RWPE1 (cell line): Measurements from ENCODE around the gene CCDC178.

ENCODE experiments used
- CTCF ChIA-PET: fragments of 350-600 bp; sonication (Branson Sonifier 250); formaldehyde crosslinking; extraction: SDS; loops from one replicate; lab custom pipeline; 2021; lab: Yijun Ruan, JAX
- POLR2A ChIA-PET: fragments of 400-600 bp; formaldehyde crosslinking; extraction: SDS; loops from one replicate; lab custom pipeline; 2020; ENCODE audit warnings: antibody characterized with exemption; ENCODE audit not compliant: low non-redundant PET; lab: Yijun Ruan, JAX
- DNase-seq: peaks from one replicate; pipeline ENCODE4 v3.0.0; 2012; ENCODE audit warnings: low spot score
- H3K27ac ChIP-seq: fragments of 450-650 bp; 2 replicates; pipeline ENCODE4 v1.5.1; 2017
- TF ChIP-seq, protein P1 (sequence below): fragments of 450-650 bp; conservative IDR thresholded peaks from 2 replicates; pipeline ENCODE4 v1.5.1; 2017; ENCODE audit warnings: low read depth, mild to moderate bottlenecking

The CCDC178 gene

DNA sequence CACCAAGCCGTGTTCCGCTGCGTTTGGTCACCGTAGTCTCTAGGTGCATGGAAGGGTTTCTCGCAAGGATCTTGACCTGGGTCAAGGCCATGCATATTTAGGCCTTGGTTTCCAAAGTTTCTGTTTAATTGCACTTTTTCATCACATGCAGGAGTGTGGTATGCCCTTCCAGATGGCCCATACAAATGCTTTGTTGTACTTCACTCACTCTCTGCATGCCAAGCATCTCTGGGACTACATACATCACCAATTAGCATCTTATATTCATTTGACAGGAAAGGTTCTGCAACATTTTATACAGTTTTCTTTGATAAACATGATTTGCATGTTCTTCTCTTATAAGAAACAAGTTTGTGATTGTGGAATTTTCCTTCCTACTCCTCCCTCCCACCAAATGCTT lies 534.9 kb downstream of the CCDC178 start:
- TF ChIP-seq, protein P1, sequence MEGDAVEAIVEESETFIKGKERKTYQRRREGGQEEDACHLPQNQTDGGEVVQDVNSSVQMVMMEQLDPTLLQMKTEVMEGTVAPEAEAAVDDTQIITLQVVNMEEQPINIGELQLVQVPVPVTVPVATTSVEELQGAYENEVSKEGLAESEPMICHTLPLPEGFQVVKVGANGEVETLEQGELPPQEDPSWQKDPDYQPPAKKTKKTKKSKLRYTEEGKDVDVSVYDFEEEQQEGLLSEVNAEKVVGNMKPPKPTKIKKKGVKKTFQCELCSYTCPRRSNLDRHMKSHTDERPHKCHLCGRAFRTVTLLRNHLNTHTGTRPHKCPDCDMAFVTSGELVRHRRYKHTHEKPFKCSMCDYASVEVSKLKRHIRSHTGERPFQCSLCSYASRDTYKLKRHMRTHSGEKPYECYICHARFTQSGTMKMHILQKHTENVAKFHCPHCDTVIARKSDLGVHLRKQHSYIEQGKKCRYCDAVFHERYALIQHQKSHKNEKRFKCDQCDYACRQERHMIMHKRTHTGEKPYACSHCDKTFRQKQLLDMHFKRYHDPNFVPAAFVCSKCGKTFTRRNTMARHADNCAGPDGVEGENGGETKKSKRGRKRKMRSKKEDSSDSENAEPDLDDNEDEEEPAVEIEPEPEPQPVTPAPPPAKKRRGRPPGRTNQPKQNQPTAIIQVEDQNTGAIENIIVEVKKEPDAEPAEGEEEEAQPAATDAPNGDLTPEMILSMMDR, result no peak
- ChIA-PET CTCF (no interaction called here), POLR2A (no interaction called here)
- DNase-seq, result no peak
- no peak overlapping the region for H3K27ac ChIP-seq

DNA sequence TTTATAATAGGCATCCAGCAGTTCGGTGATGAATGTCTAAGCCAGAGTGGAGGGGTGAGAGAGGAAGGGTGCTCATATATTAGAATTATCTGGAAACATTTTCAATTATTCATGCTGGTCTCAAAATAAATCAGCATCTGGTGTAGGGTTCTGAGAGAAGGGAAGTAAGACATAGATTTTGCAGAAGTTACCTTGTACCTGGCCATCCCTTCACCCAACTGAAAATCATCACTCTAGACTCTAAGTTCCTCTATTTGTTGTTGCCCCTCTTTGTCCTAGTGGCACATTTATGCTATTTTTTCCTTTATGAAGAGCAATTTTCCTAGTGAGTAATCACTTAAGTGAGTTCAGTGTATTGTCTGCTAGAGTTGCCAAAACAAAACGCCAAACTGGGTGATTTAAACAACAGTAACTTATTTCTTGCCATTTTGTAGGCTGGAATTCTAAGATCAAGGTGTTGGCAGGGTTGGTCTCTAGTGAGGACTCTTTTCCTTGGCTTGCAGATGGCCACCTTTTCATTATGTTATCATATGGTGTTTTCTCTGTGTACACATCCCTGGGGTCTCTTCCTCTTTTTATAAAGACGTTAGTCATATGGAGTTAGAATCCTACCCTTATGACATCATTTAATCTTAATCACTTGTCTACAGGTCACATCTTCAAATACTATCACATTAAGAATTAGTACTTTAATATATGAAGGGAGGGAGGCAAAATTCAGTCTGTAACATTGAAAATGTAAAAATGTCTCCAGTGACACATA lies 537.8 kb downstream of the CCDC178 start:
- ChIA-PET CTCF (no interaction called here), POLR2A (no interaction called here)
- TF ChIP-seq, protein P1, result no peak
- no peak overlapping the region for H3K27ac ChIP-seq
- no peak for DNase-seq

DNA sequence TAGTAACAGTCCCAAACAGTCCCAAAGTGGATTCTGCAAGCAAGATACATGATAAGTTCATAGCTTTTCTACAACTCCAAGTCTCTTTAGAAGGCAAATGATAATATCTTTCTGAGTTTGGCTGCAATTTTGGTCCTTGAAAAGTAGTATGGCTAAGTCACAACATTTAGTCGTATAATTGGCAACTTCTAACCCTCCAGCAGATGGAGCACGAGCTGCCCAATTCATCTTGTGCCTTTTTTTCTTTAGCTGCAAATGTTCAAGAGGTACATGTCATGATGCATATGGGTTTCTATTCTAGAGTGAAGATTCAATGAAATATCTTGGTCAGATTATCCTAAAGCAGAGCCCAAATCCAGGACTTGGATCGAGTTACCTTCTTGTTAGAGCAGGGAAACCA lies 540.7 kb downstream of the CCDC178 start:
- TF ChIP-seq, protein P1, result no peak
- DNase-seq, result no peak
- CTCF ChIA-PET, result interaction anchor here (0.6 kb wide), 1 partner anchor 80 kb away, joined by 3 read pairs; no protein-coding TSS in a partner anchor
- no peak overlapping the region for H3K27ac ChIP-seq
- POLR2A ChIA-PET, result no interaction called here

DNA sequence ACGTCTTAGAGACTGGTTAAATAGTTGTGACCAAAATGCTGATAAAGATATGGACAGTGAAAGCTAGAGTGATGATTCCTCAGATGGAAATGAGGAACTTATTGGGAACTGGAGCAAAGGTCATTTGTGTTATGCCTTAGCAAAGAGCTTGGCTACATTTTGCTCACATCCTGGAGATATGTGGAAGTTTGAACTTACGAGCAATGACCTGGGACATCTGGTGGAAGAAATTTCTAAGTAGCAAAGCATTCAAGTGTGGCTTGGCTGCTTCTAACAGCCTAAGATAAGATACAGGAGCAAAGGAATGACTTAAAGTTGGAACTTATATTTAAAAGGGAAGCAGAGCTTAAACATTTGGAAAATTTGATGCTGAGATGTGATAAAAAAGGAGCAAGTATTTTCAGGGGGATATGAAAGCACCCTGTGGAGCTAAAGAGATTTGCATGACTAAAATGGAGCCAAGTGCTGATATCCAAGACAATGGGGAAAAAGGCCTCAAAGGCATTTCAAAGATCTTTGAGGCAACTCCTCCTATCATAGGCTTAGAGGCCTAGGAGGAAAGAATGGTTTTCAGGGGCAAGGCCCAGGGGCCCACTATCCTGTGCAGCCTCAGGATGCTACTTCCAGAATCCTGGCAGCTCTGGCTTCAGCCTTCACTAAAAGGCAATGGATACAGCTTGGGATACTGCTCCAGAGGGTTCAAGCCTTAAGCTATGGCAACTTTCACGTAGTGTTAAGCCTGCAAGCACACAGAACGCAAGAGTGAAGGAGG lies 543.6 kb downstream of the CCDC178 start:
- ChIA-PET CTCF (no interaction called here), POLR2A (no interaction called here)
- DNase-seq, result no peak
- H3K27ac ChIP-seq, result no peak overlapping the region
- TF ChIP-seq, protein P1, result no peak

DNA sequence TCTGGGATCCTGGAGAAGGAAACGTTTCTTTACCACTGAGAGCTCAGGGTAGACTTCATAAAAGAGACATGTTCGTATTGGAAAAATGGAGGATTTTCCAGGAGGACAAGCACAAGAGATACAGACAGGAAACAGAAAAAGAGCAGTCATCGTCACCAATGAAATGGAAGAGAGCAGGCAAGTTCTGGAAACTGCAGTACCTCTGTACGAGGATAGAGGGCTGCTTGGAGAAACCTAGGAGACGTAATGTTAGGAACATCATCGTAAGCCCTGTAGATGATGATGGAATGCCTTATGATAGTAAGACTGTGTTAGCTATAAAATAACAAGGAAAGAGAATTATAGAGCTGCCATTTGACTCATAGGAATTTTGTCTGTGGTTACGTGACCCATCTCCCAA lies 546.6 kb downstream of the CCDC178 start:
- ChIA-PET POLR2A (no interaction called here), CTCF (no interaction called here)
- H3K27ac ChIP-seq, result no peak overlapping the region
- no peak for DNase-seq
- TF ChIP-seq, protein P1, result no peak

DNA sequence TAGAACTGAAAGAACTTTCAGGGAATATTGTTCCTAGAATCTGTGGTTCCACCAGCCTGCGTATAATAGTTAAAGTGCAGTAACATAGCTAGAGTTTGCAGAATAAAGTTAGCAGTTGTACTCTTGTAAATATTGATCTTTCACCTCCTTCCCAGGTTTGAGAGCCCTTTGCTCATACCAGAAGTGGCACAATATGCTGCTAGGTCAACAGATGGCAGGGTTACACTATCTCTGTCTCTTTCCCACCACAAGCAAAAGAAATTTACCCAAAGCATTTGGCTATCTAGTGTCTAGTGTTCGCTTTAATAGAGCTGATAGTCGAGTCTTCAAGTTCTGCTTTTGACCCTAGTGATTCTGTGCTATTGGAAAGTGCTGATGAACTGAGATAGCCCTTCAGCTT lies 548.7 kb downstream of the CCDC178 start:
- no peak for DNase-seq
- ChIA-PET POLR2A (no interaction called here), CTCF (no interaction called here)
- no peak overlapping the region for H3K27ac ChIP-seq
- TF ChIP-seq, protein P1, result no peak
